Uterus (tissue), 4 donors: ENCODE results near the gene PPM1F. TPM values are rescaled to one million over a fixed set of nuclear protein-coding genes. Genes with fewer than 3 reads are reported as not detected.

Source experiments
- DNase-seq, 2 donors: peaks; one replicate each; pipeline ENCODE4 v3.0.0-alpha.2; 2019 to 2020
- H3K27ac ChIP-seq, 2 donors: fragments of 200-600 bp; sonication (generic); 1 replicate in 1 of 2; 2 replicates in 1 of 2; pipeline ENCODE4 v1.5.1; 2016 to 2018
- H3K27me3 ChIP-seq, 2 donors: fragments of 200-600 bp; sonication (generic); one replicate each; pipeline ENCODE4 v1.5.1; 2018 to 2019; ENCODE audit warnings: control low read depth in 1 of 2
- H3K36me3 ChIP-seq, 2 donors: fragments of 200-600 bp; sonication (generic); one replicate each; pipeline ENCODE4 v1.5.1; 2019; ENCODE audit warnings: control low read depth in 1 of 2
- H3K4me1 ChIP-seq, 2 donors: fragments of 200-600 bp; sonication (generic); one replicate each; pipeline ENCODE4 v1.5.1; 2018 to 2019; ENCODE audit warnings: control low read depth in 1 of 2
- H3K4me3 ChIP-seq, 2 donors: fragments of 200-600 bp; sonication (generic); 1 replicate in 1 of 2; 2 replicates in 1 of 2; pipeline ENCODE4 v1.5.1; 2018 to 2019; ENCODE audit warnings: mild to moderate bottlenecking in 1 of 2
- H3K9me3 ChIP-seq, 2 donors: fragments of 200-600 bp; sonication (generic); one replicate each; pipeline ENCODE4 v1.5.1; 2019; ENCODE audit warnings: control low read depth in 1 of 2
- CTCF ChIP-seq, 4 experiments: fragments of 200-600 bp in 2 of 4; fragments of 450-650 bp in 2 of 4; sonication (generic) in 2 of 4; IDR thresholded peaks; one replicate each; pipeline ENCODE4 v1.5.1; 2016 to 2019; ENCODE audit warnings: antibody characterized with exemption in 4 of 4, mild to moderate bottlenecking in 2 of 4, moderate library complexity in 1 of 4
- POLR2A ChIP-seq, 2 donors: fragments of 450-650 bp; IDR thresholded peaks; one replicate each; pipeline ENCODE4 v1.6.1; 2016; ENCODE audit warnings: antibody characterized with exemption in 2 of 2, mild to moderate bottlenecking in 1 of 2, moderate library complexity in 1 of 2
- intact Hi-C: fragments of 100-400 bp; cut with DNase I; formaldehyde crosslinking; loops from one replicate; pipeline ENCODE4 v1.15.1; 2023; ENCODE audit warnings: low total_unique reads
- total RNA-seq, 4 donors: library from RNA; depleted of rRNA in 3 of 4; stranded (reverse); fragments of >200 nt in 3 of 4; gene quantifications; one replicate each; pipeline versions ENCODE4 v1.1.0 to v1.2.4, GENCODE V29; 2014 to 2023
- donor health status: DM: yes; HTN: yes; CAD: no.

PPM1F gene
- total RNA-seq, 4 donors from 2014 or later, result 16.2 to 67.3 (median 48.8) TPM

- TF ChIP-seq CTCF (IDR thresholded peaks at IDR 0.05) (no peak), POLR2A (IDR thresholded peaks at IDR 0.05) (no peak)
- no peaks in the 10 kb centered on the region for H3K36me3 ChIP-seq
- no peaks in the 10 kb centered on the region for H3K4me1 ChIP-seq
- H3K4me3 ChIP-seq, result no peak overlapping the region
- H3K27ac ChIP-seq, result no peak overlapping the region
- H3K27me3 ChIP-seq, result no peaks in the 10 kb centered on the region
- no peak for DNase-seq
- H3K9me3 ChIP-seq, result no peaks in the 10 kb centered on the region
- intact Hi-C loops, result no loop called here
These were observed 18.4 kb upstream of the PPM1F start for GRCh38 chr22:21970800-21971617.

- Histone ChIP-seq H3K36me3 (no peaks in the 10 kb centered on the region), H3K4me3 (no peak overlapping the region), H3K4me1 (no peaks in the 10 kb centered on the region), H3K9me3 (no peaks in the 10 kb centered on the region), H3K27ac (no peak overlapping the region), H3K27me3 (no peaks in the 10 kb centered on the region)
- intact Hi-C loops, result no loop called here
- DNase-seq, result no peak
- TF ChIP-seq CTCF (IDR thresholded peaks at IDR 0.05), result no peak
- TF ChIP-seq POLR2A (IDR thresholded peaks at IDR 0.05), result no peak
These were observed 17.6 kb upstream of the PPM1F start for GRCh38 chr22:21970037-21970799.

- H3K27ac ChIP-seq, result no peak overlapping the region
- no peak for TF ChIP-seq CTCF (IDR thresholded peaks at IDR 0.05)
- TF ChIP-seq POLR2A (IDR thresholded peaks at IDR 0.05), result no peak
- no peaks in the 10 kb centered on the region for H3K36me3 ChIP-seq
- intact Hi-C loops, result no loop called here
- H3K27me3 ChIP-seq, result no peaks in the 10 kb centered on the region
- DNase-seq, result no peak
- H3K9me3 ChIP-seq, result no peaks in the 10 kb centered on the region
- no peak overlapping the region for H3K4me3 ChIP-seq
- H3K4me1 ChIP-seq, result no peaks in the 10 kb centered on the region
These were observed 15.9 kb upstream of the PPM1F start for GRCh38 chr22:21968452-21969129.

GRCh38 chr22:21967693-21968271 lies 15.1 kb upstream of the PPM1F start:
- TF ChIP-seq POLR2A (IDR thresholded peaks at IDR 0.05), result no peak
- TF ChIP-seq CTCF (IDR thresholded peaks at IDR 0.05), result no peak
- Histone ChIP-seq H3K27ac (no peak overlapping the region), H3K9me3 (no peaks in the 10 kb centered on the region), H3K36me3 (no peaks in the 10 kb centered on the region), H3K4me3 (no peak overlapping the region), H3K27me3 (no peaks in the 10 kb centered on the region), H3K4me1 (no peaks in the 10 kb centered on the region)
- no peak for DNase-seq
- intact Hi-C loops, result no loop called here
